HEK293T (cell line): ENCODE data around the gene GTF2I.

ENCODE experiments used
- ARNT ChIP-seq: fragments of 450-650 bp; IDR thresholded peaks from 2 replicates; pipeline ENCODE4 v1.6.1; 2017; ENCODE audit warnings: mild to moderate bottlenecking
- BHLHE40 ChIP-seq: fragments of 450-650 bp; IDR thresholded peaks from 2 replicates; pipeline ENCODE4 v1.6.1; 2016; ENCODE audit warnings: mild to moderate bottlenecking, moderate library complexity, borderline replicate concordance
- CTBP1 ChIP-seq: fragments of 450-650 bp; IDR thresholded peaks from 2 replicates; pipeline ENCODE4 v1.6.1; 2016; ENCODE audit warnings: borderline replicate concordance
- FOXA1 ChIP-seq: fragments of 450-650 bp; IDR thresholded peaks from 2 replicates; pipeline ENCODE4 v1.6.1; 2016; ENCODE audit warnings: mild to moderate bottlenecking
- FOXK2 ChIP-seq: fragments of 450-650 bp; IDR thresholded peaks from 2 replicates; pipeline ENCODE4 v1.6.1; 2016; ENCODE audit warnings: mild to moderate bottlenecking
- FOXM1 ChIP-seq: fragments of 450-650 bp; IDR thresholded peaks from 2 replicates; pipeline ENCODE4 v1.6.1; 2017; ENCODE audit warnings: mild to moderate bottlenecking, borderline replicate concordance
- HDGF ChIP-seq: fragments of 450-650 bp; IDR thresholded peaks from 2 replicates; pipeline ENCODE4 v1.6.1; 2017; ENCODE audit warnings: antibody characterized with exemption, borderline replicate concordance
- L3MBTL2 ChIP-seq: fragments of 450-650 bp; conservative IDR thresholded peaks from 2 replicates; pipeline ENCODE4 v1.6.1; 2016; ENCODE audit warnings: mild to moderate bottlenecking
- SP1 ChIP-seq: fragments of 450-650 bp; IDR thresholded peaks from 2 replicates; pipeline ENCODE4 v1.6.1; 2017
- TARDBP ChIP-seq: fragments of 450-650 bp; IDR thresholded peaks from 2 replicates; pipeline ENCODE4 v1.6.1; 2016

GRCh38 chr7:74718336-74718735 is 60.8 kb downstream of the GTF2I start:
- no peak for TF ChIP-seq BHLHE40
- TF ChIP-seq CTBP1: no peak
- no peak for TF ChIP-seq ARNT
- TF ChIP-seq SP1: no peak
- TF ChIP-seq L3MBTL2: no peak
- TF ChIP-seq FOXK2: no peak
- TF ChIP-seq FOXM1: no peak
- no peak for TF ChIP-seq TARDBP
- no peak for TF ChIP-seq HDGF
- TF ChIP-seq FOXA1: no peak
